Right lung (tissue), 5 donors: ENCODE measurements around the gene ADAD2. TPM values are rescaled to one million over a fixed set of nuclear protein-coding genes. Genes with fewer than 3 reads are reported as not detected.

Experiments used
- DNase-seq, 2 donors: peaks; one replicate each; pipeline ENCODE4 v3.0.0-alpha.2; 2013
- polyA plus RNA-seq, 5 donors: library from polyadenylated mRNA; unstranded; fragments of 120-200 nt; gene quantifications; one replicate each; pipeline versions ENCODE4 v1.2.1 to v1.2.3, GENCODE V29; 2013; ENCODE audit warnings: inconsistent platforms in 1 of 5, low replicate concordance in 1 of 5; ENCODE audit not compliant: insufficient read length in 5 of 5, insufficient read depth in 1 of 5

The ADAD2 gene
- polyA plus RNA-seq, 5 donors, result 0.18 to 1.1 (median 0.73) TPM; not detected in 1

GRCh38 chr16:84223456-84223855, 32.5 kb downstream of the ADAD2 start:
- DNase-seq, result no peak

GRCh38 chr16:84224554-84224953, 33.6 kb downstream of the ADAD2 start:
- no peak for DNase-seq

DNA sequence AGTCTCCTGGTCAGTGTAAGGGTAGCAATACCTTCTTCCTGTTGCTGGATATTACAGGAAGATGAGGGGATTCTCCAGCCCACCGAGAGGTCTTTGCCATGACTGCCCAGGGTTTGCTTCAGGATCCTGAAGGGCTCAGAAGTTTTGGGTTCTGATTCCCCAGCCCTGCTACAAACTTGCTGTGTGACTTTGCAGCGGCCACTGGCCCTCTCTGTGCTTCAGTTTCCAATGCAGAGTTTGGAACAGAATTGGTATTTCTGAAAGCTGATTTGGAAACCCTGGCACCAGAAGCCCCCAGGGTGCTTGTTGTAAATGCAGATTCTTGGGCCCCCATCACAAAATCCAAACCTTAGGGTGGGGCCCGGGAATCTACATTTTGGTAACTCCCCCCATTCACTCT, 34.2 kb downstream of the ADAD2 start:
- DNase-seq, result no peak

GRCh38 chr16:84225571-84225970, 34.6 kb downstream of the ADAD2 start:
- no peak for DNase-seq

DNA sequence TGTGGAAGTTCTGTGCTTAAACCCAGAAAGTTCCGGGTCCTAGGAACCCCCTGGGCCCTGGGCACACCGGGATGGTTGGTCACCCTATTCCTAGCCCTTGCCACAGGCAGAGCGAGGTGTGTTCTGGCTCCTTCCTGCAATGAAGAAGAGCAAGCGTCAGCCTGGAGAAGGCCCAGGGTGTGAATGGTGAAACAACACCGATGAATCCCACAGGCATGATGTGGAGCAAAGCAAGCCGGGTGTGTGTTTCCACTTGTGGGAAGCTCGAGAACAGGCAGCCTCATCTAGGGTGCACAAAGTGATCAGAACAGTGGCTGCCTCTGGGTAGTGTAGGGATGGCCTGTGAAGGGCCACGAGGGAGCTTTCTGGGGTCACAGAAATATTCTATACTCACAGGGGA, 35.1 kb downstream of the ADAD2 start:
- DNase-seq, result no peak

GRCh38 chr16:84227548-84227947, 36.6 kb downstream of the ADAD2 start:
- no peak for DNase-seq

GRCh38 chr16:84228256-84228838, 37.4 kb downstream of the ADAD2 start:
- no peak for DNase-seq

DNA sequence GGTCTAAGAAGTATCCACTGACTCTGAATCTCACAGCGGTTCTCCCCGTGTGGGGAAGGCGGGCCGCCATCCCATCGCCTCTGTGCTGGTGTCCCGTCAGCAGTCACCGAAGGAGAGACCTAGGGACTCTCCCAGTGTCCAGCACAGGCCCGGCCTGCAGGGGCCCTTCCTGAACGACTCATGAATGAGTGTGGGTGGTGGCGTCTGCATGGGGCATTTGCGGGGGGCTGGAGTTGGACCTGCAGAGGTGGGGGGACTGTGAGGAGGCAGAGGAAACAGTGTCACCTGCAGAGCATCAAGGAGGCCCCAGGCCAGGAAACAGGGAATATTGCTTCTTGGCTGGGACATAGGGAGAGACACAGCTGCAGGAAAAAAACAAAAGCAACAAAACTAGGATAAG, 38.5 kb downstream of the ADAD2 start:
- no peak for DNase-seq

DNA sequence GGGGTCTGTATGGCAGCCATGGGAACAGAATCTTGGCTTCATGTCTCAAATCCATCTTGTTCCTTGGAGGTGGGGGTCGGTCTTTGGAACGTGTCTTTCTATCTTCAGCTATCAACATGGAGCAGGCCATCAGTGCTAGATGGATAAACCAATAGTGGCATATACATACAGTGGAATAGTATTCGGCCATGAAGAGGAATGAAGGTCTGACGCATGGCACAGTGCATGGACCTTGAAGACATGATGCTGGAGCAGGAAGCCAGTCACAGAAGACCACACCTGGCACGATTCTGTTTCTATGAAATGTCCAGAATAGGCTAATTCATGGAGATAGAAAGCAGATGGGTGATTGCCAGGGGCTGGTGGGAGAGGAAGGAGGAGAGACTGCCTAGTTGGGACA, 41.1 kb downstream of the ADAD2 start:
- no peak for DNase-seq

DNA sequence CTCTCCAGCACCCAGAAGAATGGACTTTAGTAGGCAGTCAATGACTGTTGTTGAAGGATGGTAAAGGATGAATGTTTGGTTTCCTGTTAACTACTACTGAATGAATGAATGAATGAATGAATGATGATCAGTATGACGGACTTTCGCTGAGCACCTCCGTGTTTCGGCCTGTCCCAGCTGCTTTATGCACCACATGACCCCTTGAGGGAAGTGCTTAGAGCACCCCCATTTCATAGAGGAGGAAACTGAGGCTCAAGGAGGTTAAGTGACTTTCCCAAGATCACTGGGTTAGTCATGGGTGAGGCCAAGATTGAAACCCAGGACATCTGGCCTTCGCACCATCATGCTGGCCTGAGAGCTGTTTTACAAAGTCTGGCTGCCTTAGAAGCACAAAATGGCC, 42.0 kb downstream of the ADAD2 start:
- DNase-seq, result no peak

DNA sequence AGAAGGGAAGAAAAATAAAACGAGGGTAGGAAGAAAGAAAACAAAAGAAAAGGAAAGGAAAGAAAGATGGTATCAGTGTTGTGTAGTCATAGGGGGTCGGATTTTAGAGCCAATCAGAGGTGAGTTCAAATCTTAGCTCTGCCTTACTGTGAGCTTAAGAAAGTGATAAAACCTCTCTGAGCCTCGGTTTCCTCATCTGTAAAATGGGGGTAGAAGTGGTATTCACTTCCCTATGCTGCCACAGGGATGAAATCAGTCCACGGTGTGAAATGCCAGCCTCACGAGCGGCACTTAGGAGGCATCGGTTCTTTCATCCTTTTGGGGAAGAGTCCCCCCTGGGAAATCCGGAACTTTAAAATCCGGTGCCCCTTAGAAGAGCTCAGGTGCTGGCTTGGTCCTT, 42.8 kb downstream of the ADAD2 start:
- no peak for DNase-seq

GRCh38 chr16:84234321-84235241, 43.6 kb downstream of the ADAD2 start:
- DNase-seq, result no peak

DNA sequence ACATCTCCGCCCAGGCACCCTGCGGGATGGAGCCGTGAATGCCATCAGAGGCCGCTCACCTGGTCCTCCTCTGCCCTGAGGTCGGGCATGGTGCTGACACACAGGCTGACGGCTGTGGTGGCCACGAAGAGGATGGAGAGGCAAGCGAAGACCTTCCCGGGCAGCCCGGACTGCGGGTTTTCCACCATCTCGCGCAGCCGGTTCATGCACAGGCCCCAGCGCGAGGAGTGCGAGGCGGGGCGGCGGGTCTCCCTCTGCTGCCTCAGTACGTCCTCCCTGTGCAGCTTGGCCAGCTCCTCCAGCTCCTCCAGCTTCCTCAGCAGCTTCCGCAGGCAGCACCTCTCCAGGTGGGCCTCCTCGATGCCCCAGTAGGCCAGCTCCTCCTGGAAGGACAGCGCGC, 45.7 kb downstream of the ADAD2 start:
- no peak for DNase-seq

DNA sequence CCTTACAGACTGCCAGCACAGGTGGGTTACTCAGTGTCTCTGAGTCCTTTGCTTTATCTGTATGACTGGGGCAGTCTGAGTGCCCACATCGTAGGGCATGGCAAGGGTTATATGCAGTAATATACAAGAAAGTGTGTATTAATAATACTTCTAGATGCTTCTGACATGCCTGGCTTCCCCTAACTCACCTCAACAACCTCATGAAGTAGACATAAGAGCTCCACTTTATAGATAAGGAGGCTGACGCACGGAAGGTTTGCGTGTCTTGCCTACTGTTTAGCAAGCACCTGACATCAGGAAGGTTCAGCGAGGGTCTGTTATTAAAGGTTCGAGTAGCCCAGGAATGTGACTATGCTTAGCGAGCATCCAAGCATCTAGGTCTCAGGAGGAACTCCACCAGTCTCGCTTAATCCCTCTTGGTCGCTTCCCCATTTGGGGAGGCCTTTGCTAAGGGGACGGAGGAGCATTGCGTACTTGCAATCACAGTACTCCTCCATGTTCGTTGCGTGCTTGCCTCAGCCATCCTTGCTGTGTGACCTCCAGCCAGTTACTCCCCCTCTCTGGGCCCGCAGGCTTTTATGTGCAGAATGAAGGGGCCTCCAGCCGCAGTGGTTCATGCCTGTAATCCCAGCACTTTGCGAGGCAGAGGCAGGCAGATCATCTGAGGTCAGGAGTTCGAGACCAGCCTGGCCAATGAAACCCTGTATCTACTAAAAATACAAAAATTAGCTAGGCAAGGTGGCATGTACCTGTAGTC, 47.2 kb downstream of the ADAD2 start:
- DNase-seq, result peak; percentile 10 to 18

DNA sequence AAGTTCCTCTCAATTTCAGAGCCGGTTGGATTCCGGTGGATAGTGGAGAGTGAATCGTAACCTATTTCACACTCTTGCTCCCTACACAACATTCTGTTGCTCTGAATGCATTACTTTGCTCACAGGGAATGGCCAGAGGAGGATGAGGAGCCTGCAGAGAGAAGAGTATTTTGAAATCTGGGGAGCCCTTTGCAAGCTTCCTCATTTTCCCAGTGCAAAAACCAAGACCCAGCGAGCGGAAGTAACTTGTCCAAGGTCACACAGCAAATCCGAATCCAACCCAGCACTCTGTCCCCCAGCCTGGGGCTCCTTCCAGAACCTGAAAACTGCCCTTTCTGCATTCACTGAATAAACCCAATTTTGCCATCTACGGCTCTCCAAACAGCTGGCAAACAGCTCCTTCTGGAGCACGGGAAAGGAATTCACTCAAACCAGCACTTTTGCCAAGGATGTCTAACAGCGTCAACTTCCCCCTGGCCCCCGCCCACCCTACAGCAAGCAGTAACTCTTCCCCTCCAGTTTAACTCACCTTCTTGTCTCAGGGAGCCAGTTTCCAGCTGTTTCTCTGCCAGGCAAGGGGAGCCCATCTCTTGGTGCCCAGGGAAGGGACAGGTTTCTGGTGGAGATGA, 48.3 kb downstream of the ADAD2 start:
- DNase-seq, result no peak

DNA sequence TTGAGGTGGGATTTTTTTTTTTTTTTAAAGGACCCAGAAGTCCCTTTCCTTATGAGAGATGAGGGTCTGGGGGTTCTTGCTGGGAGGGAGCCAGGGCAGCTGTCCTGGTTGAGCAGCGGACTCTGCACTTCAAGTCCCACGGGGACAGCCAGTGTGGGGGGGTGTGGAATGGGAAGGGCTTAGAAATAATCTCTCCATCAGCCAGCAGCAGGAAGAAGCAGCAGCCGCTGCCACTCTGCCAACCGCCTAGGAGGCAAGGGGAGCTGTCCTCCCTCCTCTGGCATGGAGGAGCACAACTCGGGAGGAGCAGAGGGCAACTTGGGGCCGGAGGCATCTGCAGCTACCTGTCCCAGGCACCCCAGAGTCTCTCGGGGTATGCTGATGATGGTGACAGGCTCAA, 49.0 kb downstream of the ADAD2 start, which contains the start of gene KCNG4:
Gene KCNG4 (minus strand): TSS at position 104 of the 400 bp plus-strand sequence. CDS start 2,527 bp downstream, outside the sequence.
- DNase-seq, result no peak

DNA sequence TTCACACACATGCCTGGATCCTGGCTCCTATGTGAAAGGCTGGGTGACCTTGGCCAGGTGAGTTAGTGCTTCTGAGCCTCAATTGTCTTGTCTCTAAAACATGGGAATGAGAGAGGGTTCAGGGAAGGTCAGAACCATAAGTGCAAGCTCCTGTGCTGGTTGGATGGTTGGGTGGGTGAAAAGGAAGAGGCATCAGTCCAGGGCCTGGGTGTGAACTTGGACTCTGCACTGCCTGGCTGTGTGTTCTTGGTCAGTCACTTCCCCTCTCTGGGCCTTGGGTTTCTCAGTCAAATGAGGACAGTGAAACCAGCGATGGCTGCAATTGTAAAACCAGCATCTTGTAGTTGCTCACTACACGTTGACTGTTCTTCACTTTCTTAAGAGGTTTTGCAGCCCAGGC, 49.5 kb downstream of the ADAD2 start:
- DNase-seq, result no peak

DNA sequence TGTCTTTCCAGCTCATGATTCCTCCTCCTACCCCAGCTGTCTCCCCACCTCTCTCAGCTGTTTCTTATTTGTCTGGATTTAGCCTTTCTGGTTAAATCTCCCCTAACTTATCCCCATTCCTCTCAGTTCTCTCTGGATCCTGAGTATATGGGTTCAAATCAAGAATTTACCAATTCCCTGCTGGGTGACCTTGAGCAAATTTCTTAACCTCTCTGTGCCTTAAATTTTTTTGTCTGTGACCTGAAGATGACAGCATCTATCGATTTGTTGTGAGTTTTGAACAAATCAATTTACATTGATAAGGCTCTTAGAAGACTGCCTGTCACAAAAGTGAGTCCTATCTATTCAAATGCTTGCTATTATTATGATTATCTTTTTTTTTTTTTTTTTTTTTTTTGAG, 50.8 kb downstream of the ADAD2 start:
- no peak for DNase-seq

GRCh38 chr16:84242839-84243238, 51.9 kb downstream of the ADAD2 start:
- no peak for DNase-seq

DNA sequence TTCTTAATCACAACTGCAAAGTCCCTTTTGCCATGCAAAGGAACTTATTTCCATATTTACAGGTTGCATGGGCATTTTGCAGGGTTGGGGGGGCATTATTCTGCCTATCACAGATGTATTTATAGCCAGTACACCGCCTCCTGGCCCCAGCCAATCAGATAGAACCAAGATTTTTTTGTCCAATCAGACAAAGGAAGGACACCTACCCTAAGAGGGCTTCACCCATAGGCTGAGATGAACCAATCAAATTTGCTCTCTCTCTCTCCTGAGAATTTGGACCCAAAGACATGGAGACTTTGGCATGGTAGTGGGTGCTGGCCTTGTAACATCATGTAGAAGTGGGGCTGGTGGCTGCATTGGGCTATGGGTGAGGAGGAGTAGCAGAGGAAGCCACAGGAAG, 52.8 kb downstream of the ADAD2 start:
- DNase-seq, result no peak

DNA sequence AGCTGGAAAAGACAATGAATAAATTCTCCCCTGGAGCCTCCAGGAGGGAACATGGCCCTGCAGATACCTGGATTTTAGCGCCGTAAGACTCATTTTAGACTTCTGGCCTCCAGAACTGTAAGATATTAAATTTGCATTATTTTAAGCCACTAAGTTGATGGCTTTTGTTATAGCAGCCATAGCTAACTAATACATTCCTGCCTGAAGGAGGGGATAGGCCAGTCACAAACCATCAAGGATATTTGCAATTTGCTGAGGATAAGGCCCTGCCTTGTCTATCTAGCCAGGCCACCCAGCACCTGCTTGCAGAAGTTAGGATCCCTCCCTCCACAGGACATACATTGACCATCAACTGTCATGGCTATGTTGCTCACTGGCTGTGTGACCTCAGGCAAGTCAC, 53.8 kb downstream of the ADAD2 start:
- no peak for DNase-seq
